Lower lobe of right lung (tissue), 2 donors: ENCODE results near the gene TTC39C. TPM values are rescaled to one million over a fixed set of nuclear protein-coding genes. Genes with fewer than 3 reads are reported as not detected.

ENCODE experiments used
- ATAC-seq, 2 donors: fragments of 200-7000 bp; cut with Tn5 transposase; one replicate each; pipeline ENCODE4 v1.9.1; 2020 to 2022; ENCODE audit warnings: mild to moderate bottlenecking in 2 of 2, moderate library complexity in 2 of 2
- DNase-seq: peaks from one replicate; pipeline ENCODE4 v3.0.0-alpha.2; 2020
- H3K27ac ChIP-seq: fragments of 200-600 bp; one replicate; pipeline ENCODE4 v1.8.0; 2022
- H3K27me3 ChIP-seq: fragments of 200-600 bp; one replicate; pipeline ENCODE4 v1.8.0; 2022; ENCODE audit warnings: low read depth
- H3K36me3 ChIP-seq: fragments of 200-600 bp; one replicate; pipeline ENCODE4 v1.8.0; 2022; ENCODE audit warnings: mild to moderate bottlenecking
- H3K4me1 ChIP-seq: fragments of 200-600 bp; one replicate; pipeline ENCODE4 v1.8.0; 2022
- H3K4me3 ChIP-seq: fragments of 200-600 bp; one replicate; pipeline ENCODE4 v1.8.0; 2022; ENCODE audit warnings: mild to moderate bottlenecking
- H3K9me3 ChIP-seq: fragments of 200-600 bp; one replicate; pipeline ENCODE4 v1.8.0; 2022
- intact Hi-C: fragments of 100-400 bp; cut with DNase I; formaldehyde crosslinking; loops from one replicate; pipeline ENCODE4 v1.11.0; 2022
- total RNA-seq: library from RNA; stranded (reverse); fragmentation: NEBNext Ultra II Directional; extraction: Animal tissue kit (Norgen Biotek cat#: 25700); gene quantifications from one replicate; pipeline ENCODE4 v1.2.1, GENCODE V29; 2021
- TF ChIP-seq, protein P1 (sequence below): fragments of 200-600 bp; IDR thresholded peaks from one replicate; pipeline ENCODE4 v1.8.0; 2022; ENCODE audit warnings: antibody characterized with exemption, mild to moderate bottlenecking
- donor health status: DM: no; HTN: yes; CAD: no; lungs with severe emphysema.

Gene TTC39C
- total RNA-seq, 1 donor from 2014 or later: 14.6 TPM

DNA sequence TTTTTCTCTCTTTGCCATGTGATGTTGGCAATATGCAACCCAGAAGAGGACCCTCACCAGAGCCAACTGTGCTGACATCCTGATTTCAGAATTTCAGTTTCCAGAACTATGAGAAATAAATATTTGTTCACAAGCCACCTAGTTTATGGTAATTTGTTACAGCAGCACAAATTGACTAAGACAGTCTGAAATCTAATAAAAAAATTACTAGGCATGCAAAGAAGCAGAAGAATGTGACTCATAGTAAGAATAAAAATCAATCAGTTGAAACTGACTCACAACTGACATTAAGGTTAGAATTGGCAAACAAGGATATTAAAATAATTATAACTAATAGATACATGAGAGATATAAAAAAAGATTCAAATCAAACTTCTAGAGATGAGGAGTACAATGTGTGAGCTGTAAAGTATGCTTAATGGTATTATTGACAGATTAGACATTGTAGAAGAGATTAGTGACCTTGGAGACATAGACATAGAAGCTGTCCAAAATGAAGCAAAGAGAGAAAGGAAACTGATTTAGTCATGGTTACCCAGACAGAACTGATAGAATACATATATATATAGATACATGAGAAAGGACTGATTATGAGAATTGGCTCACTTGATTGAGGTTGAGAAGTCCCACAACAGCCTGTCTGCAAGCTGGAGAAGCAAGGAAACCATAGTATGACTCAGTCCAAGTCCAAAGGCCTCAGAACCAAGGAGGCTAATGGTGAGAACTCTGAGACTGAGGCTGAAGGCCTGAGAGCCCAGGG lies 27.8 kb upstream of the TTC39C start:
- DNase-seq: no peak
- Histone ChIP-seq H3K4me3 (no peak overlapping the region), H3K27ac (no peak overlapping the region), H3K36me3 (no peaks in the 10 kb centered on the region), H3K9me3 (no peaks in the 10 kb centered on the region), H3K27me3 (peaks cover 9% of the 10 kb centered on the region), H3K4me1 (no peaks in the 10 kb centered on the region)
- no peak for ATAC-seq
- TF ChIP-seq, protein P1, sequence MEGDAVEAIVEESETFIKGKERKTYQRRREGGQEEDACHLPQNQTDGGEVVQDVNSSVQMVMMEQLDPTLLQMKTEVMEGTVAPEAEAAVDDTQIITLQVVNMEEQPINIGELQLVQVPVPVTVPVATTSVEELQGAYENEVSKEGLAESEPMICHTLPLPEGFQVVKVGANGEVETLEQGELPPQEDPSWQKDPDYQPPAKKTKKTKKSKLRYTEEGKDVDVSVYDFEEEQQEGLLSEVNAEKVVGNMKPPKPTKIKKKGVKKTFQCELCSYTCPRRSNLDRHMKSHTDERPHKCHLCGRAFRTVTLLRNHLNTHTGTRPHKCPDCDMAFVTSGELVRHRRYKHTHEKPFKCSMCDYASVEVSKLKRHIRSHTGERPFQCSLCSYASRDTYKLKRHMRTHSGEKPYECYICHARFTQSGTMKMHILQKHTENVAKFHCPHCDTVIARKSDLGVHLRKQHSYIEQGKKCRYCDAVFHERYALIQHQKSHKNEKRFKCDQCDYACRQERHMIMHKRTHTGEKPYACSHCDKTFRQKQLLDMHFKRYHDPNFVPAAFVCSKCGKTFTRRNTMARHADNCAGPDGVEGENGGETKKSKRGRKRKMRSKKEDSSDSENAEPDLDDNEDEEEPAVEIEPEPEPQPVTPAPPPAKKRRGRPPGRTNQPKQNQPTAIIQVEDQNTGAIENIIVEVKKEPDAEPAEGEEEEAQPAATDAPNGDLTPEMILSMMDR: no peak
- intact Hi-C loops: no loop called here

DNA sequence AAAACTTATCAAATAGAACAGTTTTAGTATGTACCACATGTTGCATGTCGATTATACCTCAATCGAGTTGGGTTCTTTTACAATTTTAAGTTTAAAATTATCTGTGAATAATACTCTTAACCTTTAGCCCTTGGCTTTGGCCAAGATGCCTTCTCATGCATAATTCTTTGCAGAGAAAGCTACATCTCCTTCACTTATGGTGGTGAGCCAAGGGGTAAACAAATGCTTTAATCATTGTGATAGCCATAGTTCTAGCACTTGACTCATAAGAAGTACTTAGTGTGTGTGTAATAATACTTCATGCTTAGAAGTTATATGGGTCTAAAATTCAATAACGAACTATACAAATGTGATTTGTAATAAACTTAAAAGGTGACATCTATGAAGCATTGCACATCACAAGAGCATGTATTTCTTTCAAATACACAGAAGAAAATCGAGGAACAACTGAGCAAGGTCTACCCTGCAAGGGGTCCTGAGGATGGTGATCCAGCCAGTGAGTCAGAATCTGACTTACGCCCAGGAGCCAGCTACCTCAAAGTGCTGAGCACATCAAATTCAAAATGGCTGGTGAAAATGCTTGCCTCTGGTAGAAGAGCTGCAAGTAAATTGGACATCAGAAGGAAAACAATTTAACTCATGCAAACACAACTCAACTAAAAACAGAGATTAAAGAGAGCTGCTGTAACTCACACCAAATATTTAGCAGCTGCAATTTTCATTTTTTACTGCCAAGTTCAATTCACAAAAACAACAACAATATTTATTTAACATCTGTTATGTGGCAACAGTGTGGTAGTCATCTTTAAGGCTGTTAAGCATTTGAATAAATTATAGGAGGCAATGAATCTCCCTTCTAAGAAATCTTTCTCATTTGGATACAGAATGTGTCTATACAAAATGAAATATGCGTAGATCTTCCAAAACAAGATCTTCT lies 23.8 kb upstream of the TTC39C start:
- peaks cover 9% of the 10 kb centered on the region for H3K4me1 ChIP-seq
- DNase-seq: no peak
- H3K4me3 ChIP-seq: no peak overlapping the region
- H3K27ac ChIP-seq: no peak overlapping the region
- intact Hi-C loops: no loop called here
- peak; percentile 47 to 75 for ATAC-seq
- H3K27me3 ChIP-seq: no peaks in the 10 kb centered on the region
- H3K9me3 ChIP-seq: no peaks in the 10 kb centered on the region
- no peaks in the 10 kb centered on the region for H3K36me3 ChIP-seq
- TF ChIP-seq, protein P1: no peak

DNA sequence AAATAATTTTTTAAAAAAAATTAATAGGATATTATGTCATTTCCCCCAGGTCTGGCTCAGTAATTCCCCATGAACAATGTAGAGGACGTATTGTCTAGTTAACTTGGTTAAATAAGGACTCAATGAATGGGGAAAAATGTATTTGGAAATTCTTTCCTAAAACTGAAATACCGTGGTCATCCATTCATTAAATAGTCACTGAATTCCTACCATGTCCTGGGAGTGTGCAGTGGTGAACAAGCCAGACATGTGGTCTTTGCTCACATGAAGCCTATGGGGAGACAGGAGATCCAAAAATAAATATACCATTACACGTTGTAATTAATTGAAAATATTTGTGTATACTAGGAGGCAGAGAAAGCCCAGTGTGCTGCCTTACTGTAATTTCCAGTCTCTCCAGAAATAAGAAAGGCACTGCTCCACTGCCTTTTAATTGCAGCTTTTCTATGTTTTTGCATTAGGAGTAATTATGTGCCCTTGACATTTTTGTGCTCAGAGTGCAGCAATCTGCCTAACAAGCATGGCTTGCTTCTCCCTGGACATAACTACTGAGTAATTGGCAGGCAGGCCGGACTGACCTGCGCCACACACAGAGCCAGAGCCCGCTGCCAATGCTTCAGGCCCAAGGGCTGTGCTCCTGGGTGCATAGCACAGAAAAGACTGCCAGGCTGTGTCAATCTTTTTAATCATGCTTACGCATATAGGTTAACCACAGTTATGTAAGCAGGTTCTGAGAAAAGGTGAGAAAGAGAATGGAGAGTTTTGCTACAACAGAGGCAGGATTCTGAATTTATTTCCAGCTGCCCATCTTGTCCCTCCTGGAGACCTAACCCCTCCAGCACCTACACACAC lies 22.2 kb upstream of the TTC39C start:
- DNase-seq (peak; percentile 60), ATAC-seq (peak; percentile 76)
- H3K9me3 ChIP-seq: no peaks in the 10 kb centered on the region
- no peaks in the 10 kb centered on the region for H3K36me3 ChIP-seq
- H3K4me1 ChIP-seq: peaks cover 9% of the 10 kb centered on the region
- H3K27me3 ChIP-seq: no peaks in the 10 kb centered on the region
- intact Hi-C loops: no loop called here
- H3K4me3 ChIP-seq: no peak overlapping the region
- TF ChIP-seq, protein P1: no peak
- H3K27ac ChIP-seq: peak overlapping the region; percentile 24

DNA sequence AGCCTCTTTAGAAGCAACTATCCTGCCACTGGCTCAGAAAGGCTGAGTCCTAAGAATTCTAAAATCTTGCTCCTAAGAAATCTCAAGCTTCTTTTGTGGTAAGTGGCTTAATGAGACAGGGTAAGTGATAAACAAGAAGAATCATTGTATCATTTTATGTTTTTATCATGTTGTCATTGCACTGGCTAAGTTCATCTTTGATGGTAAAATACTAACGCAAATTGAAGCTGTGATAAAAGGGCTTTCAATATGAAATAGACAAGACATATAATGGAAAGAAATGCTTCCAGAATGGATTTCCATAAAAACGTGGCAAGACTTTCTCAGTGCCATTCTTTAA lies 21.6 kb upstream of the TTC39C start:
- peak overlapping the region; percentile 24 for H3K27ac ChIP-seq

More for the DNA sequence above, 21.6 kb upstream of the TTC39C start:
- Histone ChIP-seq H3K9me3 (no peaks in the 10 kb centered on the region), H3K4me1 (peaks cover 9% of the 10 kb centered on the region), H3K36me3 (no peaks in the 10 kb centered on the region), H3K4me3 (no peak overlapping the region), H3K27me3 (no peaks in the 10 kb centered on the region)
- DNase-seq (no peak), ATAC-seq (no peak)
- intact Hi-C loops: no loop called here
- TF ChIP-seq, protein P1: no peak
